Stimulated activated naive CD8-positive, alpha-beta T cell treated with anti-CD3 and anti-CD28 coated beads, Interleukin-15, Interleukin-2, amounts not matched to agents 100 ng/mL and 50 ng/mL, for 24 hours (primary cell): Measurements from ENCODE around the gene SWT1.
A peak's percentile ranks its signal among the peaks of the same experiment; 100 is the strongest.
"Not testable (repeated sequence)": the region's sequence is repeated elsewhere in the genome, so short reads cannot be mapped to it uniquely, and the experiment has no call there.

Experiments
- H3K27ac Mint-ChIP-seq: one replicate; pipeline ENCODE4 v1.8.0; 2021; ENCODE audit warnings: mild to moderate bottlenecking, mixed read lengths
- H3K27me3 Mint-ChIP-seq: one replicate; pipeline ENCODE4 v1.8.0; 2021; ENCODE audit warnings: mixed read lengths
- H3K36me3 Mint-ChIP-seq: one replicate; pipeline ENCODE4 v1.8.0; 2021; ENCODE audit warnings: low read depth, mixed read lengths
- H3K4me1 Mint-ChIP-seq: one replicate; pipeline ENCODE4 v1.8.0; 2021; ENCODE audit warnings: low read depth, mixed read lengths
- H3K4me3 Mint-ChIP-seq: one replicate; pipeline ENCODE4 v1.8.0; 2021; ENCODE audit warnings: mild to moderate bottlenecking, mixed read lengths
- H3K9me3 Mint-ChIP-seq: one replicate; pipeline ENCODE4 v1.8.0; 2021; ENCODE audit warnings: mixed read lengths

Gene SWT1

GRCh38 chr1:185321653-185322221 is 164.8 kb downstream of the SWT1 start:
- not testable (repeated sequence) for H3K36me3 Mint-ChIP-seq, H3K9me3 Mint-ChIP-seq, H3K4me3 Mint-ChIP-seq, H3K27me3 Mint-ChIP-seq, H3K27ac Mint-ChIP-seq
- H3K4me1 Mint-ChIP-seq = peaks cover 20% of the 10 kb centered on the region

DNA sequence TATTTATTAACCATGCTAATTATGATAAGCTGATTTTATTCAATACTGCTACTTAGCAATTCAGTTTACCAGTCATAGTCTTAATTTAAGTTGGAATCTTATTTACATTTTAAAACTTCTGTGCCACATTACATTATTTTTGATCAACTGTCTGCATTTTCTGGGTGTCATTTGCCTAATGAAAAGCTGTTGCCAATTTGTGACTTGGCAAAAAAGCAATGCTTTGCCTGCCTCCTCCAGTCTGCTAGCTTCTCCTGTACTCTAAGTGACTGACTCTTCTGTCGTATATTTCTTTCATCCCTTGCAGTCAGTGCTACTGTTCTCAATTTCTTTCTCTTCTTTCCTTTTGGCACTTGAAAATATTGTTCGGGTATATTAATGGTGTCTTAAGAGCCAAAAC is 165.7 kb downstream of the SWT1 start:
- Mint-ChIP-seq H3K27me3 (no peaks in the 10 kb centered on the region), H3K27ac (no peak overlapping the region), H3K9me3 (peaks cover 4% of the 10 kb centered on the region), H3K4me3 (no peak overlapping the region), H3K36me3 (peaks cover 10% of the 10 kb centered on the region), H3K4me1 (peaks cover 17% of the 10 kb centered on the region)

GRCh38 chr1:185324118-185324517 is 167.2 kb downstream of the SWT1 start:
- Mint-ChIP-seq H3K27me3 (no peaks in the 10 kb centered on the region), H3K27ac (no peak overlapping the region), H3K4me3 (no peak overlapping the region), H3K4me1 (peaks cover 2% of the 10 kb centered on the region), H3K36me3 (peaks cover 10% of the 10 kb centered on the region), H3K9me3 (peaks cover 4% of the 10 kb centered on the region)

DNA sequence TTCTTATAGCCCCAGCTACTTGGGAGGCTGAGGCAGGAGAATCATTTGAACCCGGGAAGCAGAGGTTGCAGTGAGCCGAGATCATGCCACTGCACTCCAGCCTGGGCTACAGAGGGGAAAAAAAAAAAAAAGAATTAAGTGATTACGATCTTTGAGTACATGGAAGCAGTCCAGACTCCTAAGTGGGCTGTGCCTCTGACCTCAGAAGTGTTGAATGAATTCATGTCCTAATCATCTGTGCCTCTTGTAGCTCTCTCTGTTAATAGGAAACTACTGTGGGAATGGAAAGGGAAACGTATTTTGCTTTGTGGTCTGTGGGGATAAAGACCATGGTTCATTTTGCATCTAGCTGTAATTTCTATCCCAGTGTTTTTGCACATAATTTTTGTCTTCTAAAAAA is 168.4 kb downstream of the SWT1 start:
- H3K27ac Mint-ChIP-seq = no peak overlapping the region
- no peaks in the 10 kb centered on the region for H3K4me1 Mint-ChIP-seq
- H3K36me3 Mint-ChIP-seq = peaks cover 10% of the 10 kb centered on the region
- peaks cover 4% of the 10 kb centered on the region for H3K9me3 Mint-ChIP-seq
- no peaks in the 10 kb centered on the region for H3K27me3 Mint-ChIP-seq
- H3K4me3 Mint-ChIP-seq = no peak overlapping the region

DNA sequence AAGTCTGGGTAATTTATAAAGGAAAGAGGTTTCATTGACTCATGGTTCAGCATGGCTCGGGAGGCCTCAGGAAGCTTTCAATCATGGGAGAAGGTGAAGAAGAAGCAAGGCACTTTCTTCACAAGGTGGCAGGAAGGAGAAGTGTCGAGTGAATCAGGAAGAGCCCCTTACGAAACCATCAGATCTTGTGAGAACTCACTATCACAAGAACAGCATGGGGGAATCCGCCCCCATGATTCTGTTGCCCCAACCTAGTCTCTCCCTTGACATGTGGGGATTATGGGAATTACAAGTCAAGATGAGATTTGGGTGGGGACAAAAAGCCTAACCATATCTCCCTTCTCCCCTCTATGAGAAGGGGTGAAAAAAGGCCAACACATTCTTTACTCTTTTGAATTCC is 171.3 kb downstream of the SWT1 start:
- no peaks in the 10 kb centered on the region for H3K36me3 Mint-ChIP-seq
- no peak overlapping the region for H3K27ac Mint-ChIP-seq
- H3K27me3 Mint-ChIP-seq = no peaks in the 10 kb centered on the region
- no peak overlapping the region for H3K4me3 Mint-ChIP-seq
- H3K4me1 Mint-ChIP-seq = no peaks in the 10 kb centered on the region
- no peaks in the 10 kb centered on the region for H3K9me3 Mint-ChIP-seq

DNA sequence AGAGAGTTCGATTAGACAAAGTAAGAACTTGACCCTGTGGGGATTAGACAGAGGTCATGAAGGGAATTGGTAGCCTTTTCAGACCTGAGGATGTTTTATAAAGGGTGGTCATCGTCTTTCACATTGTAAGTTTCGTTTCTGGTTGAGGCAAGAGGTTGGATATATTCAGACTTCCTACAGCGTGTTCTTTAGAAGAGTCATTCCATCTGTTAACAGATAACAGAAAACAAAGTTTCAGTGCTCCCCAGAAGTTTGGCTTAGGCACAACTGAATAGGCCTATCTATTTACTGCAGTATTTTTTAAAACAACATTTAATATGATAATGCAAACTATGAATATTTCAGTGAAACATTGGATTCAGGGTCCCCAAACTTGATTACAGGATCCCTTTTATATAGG is 177.2 kb downstream of the SWT1 start:
- H3K4me3 Mint-ChIP-seq = no peak overlapping the region
- H3K27ac Mint-ChIP-seq = no peak overlapping the region
- no peaks in the 10 kb centered on the region for H3K36me3 Mint-ChIP-seq
- H3K9me3 Mint-ChIP-seq = no peaks in the 10 kb centered on the region
- no peaks in the 10 kb centered on the region for H3K27me3 Mint-ChIP-seq
- H3K4me1 Mint-ChIP-seq = peaks cover 26% of the 10 kb centered on the region

- Mint-ChIP-seq H3K27ac (no peak overlapping the region), H3K9me3 (peaks cover 7% of the 10 kb centered on the region), H3K27me3 (no peaks in the 10 kb centered on the region), H3K4me3 (no peak overlapping the region), H3K4me1 (peaks cover 36% of the 10 kb centered on the region), H3K36me3 (no peaks in the 10 kb centered on the region)
These were observed 180.3 kb downstream of the SWT1 start for GRCh38 chr1:185337246-185337645.

GRCh38 chr1:185338719-185339622 is 182.0 kb downstream of the SWT1 start:
- Mint-ChIP-seq H3K27me3 (no peaks in the 10 kb centered on the region), H3K9me3 (peaks cover 7% of the 10 kb centered on the region), H3K36me3 (no peaks in the 10 kb centered on the region), H3K4me1 (peaks cover 36% of the 10 kb centered on the region), H3K27ac (peak overlapping the region; percentile 66), H3K4me3 (peak overlapping the region; percentile 30)

DNA sequence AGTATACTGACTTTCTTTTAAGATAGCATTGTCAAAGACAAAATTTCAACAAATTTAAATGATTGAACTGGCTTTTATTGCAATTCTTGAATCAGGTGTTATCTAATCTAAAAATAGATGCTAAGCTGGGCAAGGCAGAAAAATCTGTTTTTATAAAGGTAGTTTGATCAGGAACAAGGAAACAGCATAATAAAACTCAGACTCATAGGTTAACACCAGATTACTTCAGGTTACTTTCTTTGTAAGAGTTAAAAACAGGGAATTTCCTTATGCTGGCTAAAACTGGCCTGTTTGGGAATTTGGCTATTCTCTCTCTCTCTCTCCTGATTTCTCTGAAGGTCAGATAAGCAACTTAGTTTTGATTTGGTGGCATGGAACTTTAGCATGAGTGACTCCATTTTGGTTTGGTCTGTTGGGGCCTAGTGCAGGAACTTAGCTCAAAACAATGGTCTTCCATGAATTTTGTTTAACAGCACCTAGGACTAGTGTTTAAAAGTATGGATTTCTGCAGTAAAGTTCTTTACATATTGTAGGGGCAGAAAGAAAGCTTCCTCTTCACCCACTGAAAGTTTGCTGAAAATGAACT is 184.3 kb downstream of the SWT1 start:
- Mint-ChIP-seq H3K4me3 (no peak overlapping the region), H3K27me3 (no peaks in the 10 kb centered on the region), H3K36me3 (no peaks in the 10 kb centered on the region), H3K9me3 (peaks cover 7% of the 10 kb centered on the region), H3K27ac (no peak overlapping the region), H3K4me1 (peaks cover 39% of the 10 kb centered on the region)
